CD4-positive, alpha-beta T cell (primary cell): Measurements from ENCODE around the gene GABRB1. TPM values are rescaled to one million over a fixed set of nuclear protein-coding genes. Genes with fewer than 3 reads are reported as not detected.

Experiments used
- ATAC-seq: fragments of 200-7000 bp; cut with Tn5 transposase; one replicate; pipeline ENCODE4 v1.10.0; 2022; ENCODE audit warnings: mild to moderate bottlenecking; ENCODE audit not compliant: poor library complexity
- CTCF ChIA-PET: fragments of 350-600 bp; sonication (Branson Sonifier 250); formaldehyde crosslinking; loops from one replicate; lab custom pipeline; 2021; ENCODE audit warnings: antibody characterized with exemption, inconsistent platforms; lab: Charles Lee
- POLR2A ChIA-PET: fragments of 350-600 bp; sonication (Branson Sonifier 250); formaldehyde crosslinking; loops from one replicate; lab custom pipeline; 2021; ENCODE audit warnings: antibody characterized with exemption, inconsistent platforms; lab: Charles Lee
- DNase-seq, 14 experiments: peaks; one replicate each; pipeline ENCODE4 v3.0.0-alpha.2; 2013 to 2020; ENCODE audit warnings: mixed read lengths in 2 of 14
- H3K27ac ChIP-seq, 2 donors: one replicate each; pipeline versions ENCODE4 v1.5.1 to v1.7.0; 2013; ENCODE audit warnings: low read length in 2 of 2, low read depth in 1 of 2, mild to moderate bottlenecking in 1 of 2
- H3K27me3 ChIP-seq, 2 experiments: 1 replicate in 1 of 2; 2 replicates in 1 of 2; pipeline versions ENCODE4 v1.6.1 to v1.7.0; 2013; ENCODE audit warnings: low read length in 2 of 2, control low read depth in 1 of 2, mild to moderate bottlenecking in 1 of 2, moderate library complexity in 1 of 2; ENCODE audit not compliant: insufficient read depth in 2 of 2, control insufficient read depth in 1 of 2
- H3K36me3 ChIP-seq: one replicate; pipeline ENCODE4 v1.6.1; 2013; ENCODE audit warnings: low read length, control low read depth; ENCODE audit not compliant: insufficient read depth
- H3K4me1 ChIP-seq: one replicate; pipeline ENCODE4 v1.6.1; 2013; ENCODE audit warnings: low read length, control low read depth; ENCODE audit not compliant: insufficient read depth
- H3K4me3 ChIP-seq: one replicate; pipeline ENCODE4 v1.5.1; 2013; ENCODE audit warnings: mild to moderate bottlenecking, low read length, moderate library complexity
- H3K9me3 ChIP-seq, 2 experiments: 1 replicate in 1 of 2; 2 replicates in 1 of 2; pipeline versions ENCODE4 v1.6.1 to v1.7.0; 2013; ENCODE audit warnings: low read length in 2 of 2, mild to moderate bottlenecking in 2 of 2, control low read depth in 1 of 2, moderate library complexity in 1 of 2; ENCODE audit not compliant: control insufficient read depth in 1 of 2, insufficient read depth in 1 of 2
- H3K27ac Mint-ChIP-seq: one replicate; pipeline ENCODE4 v1.8.0; 2020; ENCODE audit warnings: mixed read lengths
- H3K27me3 Mint-ChIP-seq: one replicate; pipeline ENCODE4 v1.8.0; 2021; ENCODE audit warnings: mixed read lengths
- H3K36me3 Mint-ChIP-seq: one replicate; pipeline ENCODE4 v1.8.0; 2021; ENCODE audit warnings: low read depth, mixed read lengths
- H3K4me1 Mint-ChIP-seq: one replicate; pipeline ENCODE4 v1.8.0; 2021; ENCODE audit warnings: low read depth, mixed read lengths
- H3K4me3 Mint-ChIP-seq: one replicate; pipeline ENCODE4 v1.8.0; 2020; ENCODE audit warnings: mild to moderate bottlenecking, mixed read lengths
- H3K9me3 Mint-ChIP-seq: one replicate; pipeline ENCODE4 v1.8.0; 2020; ENCODE audit warnings: mixed read lengths
- CTCF ChIP-seq: fragments of 200-600 bp; IDR thresholded peaks from one replicate; pipeline ENCODE4 v1.8.0; 2022; ENCODE audit warnings: antibody characterized with exemption, mild to moderate bottlenecking
- intact Hi-C, 2 experiments: fragments of 100-400 bp; cut with DNase I in 1 of 2; cut with micrococcal nuclease in 1 of 2; formaldehyde crosslinking; loops; one replicate each; pipeline versions ENCODE4 v1.15.1 to v1.9.0; 2023 to 2025; cut with DNase I, micrococcal nuclease
- total RNA-seq, 174 experiments: library from RNA in 2 of 174; stranded (reverse) in 2 of 174; gene quantifications; one replicate each; pipeline ENCODE4 v1.2.3 and lab custom pipeline; 2021 to 2026

The GABRB1 gene
- total RNA-seq, 2 experiments from 2014 or later = not detected

GRCh38 chr4:47109379-47109778 is 78.0 kb downstream of the GABRB1 start:
- Histone ChIP-seq H3K27ac (no peak overlapping the region), H3K27me3 (no peaks in the 10 kb centered on the region), H3K36me3 (no peaks in the 10 kb centered on the region), H3K9me3 (no peaks in the 10 kb centered on the region), H3K4me3 (no peak overlapping the region), H3K4me1 (no peaks in the 10 kb centered on the region)
- Mint-ChIP-seq H3K27ac (no peak overlapping the region), H3K9me3 (no peaks in the 10 kb centered on the region), H3K27me3 (peaks cover 15% of the 10 kb centered on the region), H3K4me1 (no peaks in the 10 kb centered on the region), H3K36me3 (no peaks in the 10 kb centered on the region), H3K4me3 (no peak overlapping the region)
- ATAC-seq (no peak), DNase-seq (no peak)
- TF ChIP-seq CTCF = no peak
- ChIA-PET CTCF (no interaction called here), POLR2A (no interaction called here)
- intact Hi-C loops = no loop called here

- Mint-ChIP-seq H3K27ac (no peak overlapping the region), H3K27me3 (peaks cover 18% of the 10 kb centered on the region), H3K4me1 (no peaks in the 10 kb centered on the region), H3K9me3 (no peaks in the 10 kb centered on the region), H3K4me3 (no peak overlapping the region), H3K36me3 (no peaks in the 10 kb centered on the region)
- ChIA-PET POLR2A (no interaction called here), CTCF (no interaction called here)
- H3K27me3 ChIP-seq = no peaks in the 10 kb centered on the region
- no peaks in the 10 kb centered on the region for H3K9me3 ChIP-seq
- no peak overlapping the region for H3K27ac ChIP-seq
- TF ChIP-seq CTCF = no peak
- DNase-seq = no peak
- intact Hi-C loops = no loop called here
- H3K4me1 ChIP-seq = no peaks in the 10 kb centered on the region
- ATAC-seq = no peak
- H3K36me3 ChIP-seq = no peaks in the 10 kb centered on the region
- no peak overlapping the region for H3K4me3 ChIP-seq
Observed at GRCh38 chr4:47110546-47111132, 79.3 kb downstream of the GABRB1 start.

- Histone ChIP-seq H3K4me1 (no peaks in the 10 kb centered on the region), H3K4me3 (no peak overlapping the region), H3K27ac (no peak overlapping the region), H3K27me3 (no peaks in the 10 kb centered on the region), H3K36me3 (no peaks in the 10 kb centered on the region), H3K9me3 (no peaks in the 10 kb centered on the region)
- DNase-seq (no peak), ATAC-seq (no peak)
- intact Hi-C loops = no loop called here
- Mint-ChIP-seq H3K4me3 (no peak overlapping the region), H3K36me3 (no peaks in the 10 kb centered on the region), H3K4me1 (no peaks in the 10 kb centered on the region), H3K27me3 (peaks cover 15% of the 10 kb centered on the region), H3K27ac (no peak overlapping the region), H3K9me3 (no peaks in the 10 kb centered on the region)
- no peak for TF ChIP-seq CTCF
- POLR2A ChIA-PET = no interaction called here
- CTCF ChIA-PET = no interaction called here
Observed at GRCh38 chr4:47118192-47118929, 87.0 kb downstream of the GABRB1 start.
